K562 (cell line): ENCODE data around the gene BBS1. TPM values are rescaled to one million over a fixed set of nuclear protein-coding genes. Genes with fewer than 3 reads are reported as not detected.

ENCODE experiments used
- BRCA1 ChIP-seq, 2 experiments: fragments of 450-650 bp in 1 of 2; sonication (generic) in 1 of 2; formaldehyde crosslinking in 1 of 2; IDR thresholded peaks; 2 replicates each; pipeline versions ENCODE4 v1.5.0 to v1.6.1; 2017 to 2020; ENCODE audit warnings: mild to moderate bottlenecking in 1 of 2, missing genetic modification reagents in 1 of 2
- CBFB ChIP-seq: sonication (generic); formaldehyde crosslinking; IDR thresholded peaks from 2 replicates; pipeline ENCODE4 v1.4.0; 2020; ENCODE audit warnings: mild to moderate bottlenecking, missing genetic modification reagents
- EHMT2 ChIP-seq: fragments of 450-650 bp; IDR thresholded peaks from 2 replicates; pipeline ENCODE4 v1.6.1; 2018; ENCODE audit warnings: antibody characterized with exemption
- FOXJ2 ChIP-seq: fragments of 200-800 bp; sonication (Bioruptor generic); IDR thresholded peaks from 2 replicates; pipeline ENCODE4 v1.6.1; 2016; ENCODE audit warnings: missing genetic modification characterization, missing compliant biosample characterization
- FOXP1 ChIP-seq: sonication (generic); formaldehyde crosslinking; IDR thresholded peaks from 2 replicates; pipeline ENCODE4 v1.8.0; 2022; ENCODE audit warnings: mild to moderate bottlenecking, missing genetic modification reagents
- KLF6 ChIP-seq: fragments of 250-450 bp; sonication (Bioruptor Pico); IDR thresholded peaks from 2 replicates; pipeline ENCODE4 v1.4.0; 2020; ENCODE audit warnings: mild to moderate bottlenecking, moderate library complexity, borderline replicate concordance
- POLR2H ChIP-seq: IDR thresholded peaks from 2 replicates; pipeline ENCODE4 v1.6.1; 2016; ENCODE audit warnings: missing genetic modification characterization, low read depth, mild to moderate bottlenecking, control low read depth, missing compliant biosample characterization, moderate library complexity
- SP2 ChIP-seq: IDR thresholded peaks from 2 replicates; pipeline ENCODE4 v1.6.1; 2011; ENCODE audit warnings: mild to moderate bottlenecking, low read depth, low read length, moderate library complexity; ENCODE audit not compliant: poor library complexity, severe bottlenecking; ENCODE audit errors: extremely low read depth
- ZC3H4 ChIP-seq: sonication (generic); formaldehyde crosslinking; IDR thresholded peaks from 2 replicates; pipeline ENCODE4 v1.9.0; 2021; ENCODE audit warnings: missing genetic modification reagents, borderline replicate concordance
- ZKSCAN8 ChIP-seq: fragments of 200-800 bp; sonication (Bioruptor generic); IDR thresholded peaks from 2 replicates; pipeline ENCODE4 v1.6.1; 2016; ENCODE audit warnings: missing genetic modification characterization, missing compliant biosample characterization
- ZNF121 ChIP-seq: sonication (generic); formaldehyde crosslinking; conservative IDR thresholded peaks from 2 replicates; pipeline ENCODE4 v1.8.0; 2022; ENCODE audit warnings: missing genetic modification reagents
- polyA plus RNA-seq, 8 experiments: library from polyadenylated mRNA; depleted of rRNA in 4 of 8; stranded (reverse) in 5 of 8; unstranded in 3 of 8; fragments of >200 nt; fragmentation: Nextera tagmentation in 2 of 8; fragmentation: Illumina TruSeq in 1 of 8; extraction: Ambion mirVana in 2 of 8; extraction: Trizol in 1 of 8; gene quantifications; 2 replicates each; pipeline versions ENCODE4 v1.2.1 to v1.2.3, GENCODE V29; 2011 to 2014; ENCODE audit warnings: inconsistent platforms in 1 of 8, missing spikeins in 1 of 8
- total RNA-seq, 7 experiments: library from RNA; depleted of rRNA in 6 of 7; stranded (reverse); fragments of >200 nt in 6 of 7; fragmentation: Illumina TruSeq in 2 of 7; extraction: Trizol in 2 of 7; gene quantifications; 2 replicates each; pipeline versions ENCODE4 v1.2.1 to v1.2.3, GENCODE V29; 2011 to 2021; ENCODE audit warnings: low replicate concordance in 1 of 7
- TF ChIP-seq, protein P1 (sequence below): fragments of 250-450 bp; sonication (Bioruptor Pico); IDR thresholded peaks from 2 replicates; pipeline ENCODE4 v1.4.0; 2020; ENCODE audit warnings: mild to moderate bottlenecking
- TF ChIP-seq, protein P2 (sequence below): fragments of 450-650 bp; formaldehyde crosslinking; IDR thresholded peaks from 2 replicates; pipeline ENCODE4 v1.4.0; 2022; ENCODE audit warnings: missing genetic modification characterization
- TF ChIP-seq, protein P3 (sequence below): fragments of 200-800 bp; sonication (Bioruptor generic); IDR thresholded peaks from 2 replicates; pipeline ENCODE4 v1.6.1; 2016; ENCODE audit warnings: missing genetic modification characterization, missing compliant biosample characterization

BBS1 gene
- total and polyA plus RNA-seq, 9 of the 15 experiments (the other 6 are each of a cell fraction or from before 2014, with no cell fraction given), result 9.0 to 19.8 (median 12.1) TPM

DNA sequence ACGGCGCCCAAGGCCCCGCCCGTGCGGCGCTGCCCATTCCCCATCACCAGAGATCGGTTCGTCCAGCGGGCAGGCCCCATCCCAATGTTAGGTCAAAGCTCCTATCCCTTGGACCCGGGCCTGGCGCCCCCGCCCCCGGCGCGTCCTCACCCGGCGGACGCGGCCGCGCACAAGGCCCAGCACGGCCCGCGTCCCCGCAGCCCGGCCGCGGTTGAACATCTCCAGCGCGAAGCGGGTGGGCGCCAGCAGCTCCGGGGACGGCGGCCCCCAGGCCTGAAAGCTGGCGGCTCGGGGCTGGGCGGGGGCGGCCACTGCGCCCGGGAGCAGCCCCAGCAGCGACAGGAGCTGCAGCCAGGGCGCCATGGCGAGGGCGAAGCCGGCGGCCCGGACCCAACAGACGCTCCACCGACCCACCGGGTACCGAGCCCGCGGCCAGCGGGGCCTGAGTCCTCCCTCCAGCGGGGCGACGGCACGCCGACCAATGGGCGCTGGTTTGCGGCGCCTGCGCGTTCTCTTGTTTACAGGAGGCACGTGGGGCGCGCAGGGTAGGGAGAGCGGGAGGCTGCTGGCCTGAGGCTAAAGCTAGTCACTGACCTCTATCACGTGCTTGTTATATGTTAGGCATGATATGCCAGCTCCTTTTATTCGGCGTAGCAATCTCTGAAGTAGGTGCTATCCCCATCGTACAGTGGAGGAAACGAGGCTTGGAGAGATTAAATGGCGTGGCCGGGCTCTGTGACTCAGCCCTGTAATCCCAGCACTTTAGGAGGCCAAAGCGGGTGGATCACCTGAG is 57.9 kb downstream of the BBS1 start, which contains the start of gene CTSF (continued):
- TF ChIP-seq KLF6 (no peak), CBFB (CRISPR knock-in tag) (peak; percentile 53; the same call in 1 of the 2 replicates), POLR2H (tag) (no peak), ZC3H4 (CRISPR knock-in tag) (no peak), SP2 (no peak), EHMT2 (no peak), ZKSCAN8 (CRISPR knock-in tag) (no peak), FOXJ2 (tag) (peak; percentile 78), BRCA1 (IDR thresholded peaks at IDR 0.05) (no peak), BRCA1 (CRISPR knock-in tag; IDR thresholded peaks at IDR 0.05) (0 out of 2 replicates have a peak, but pooled peaks have one; percentile 51), FOXP1 (CRISPR knock-in tag) (peak; percentile 96), ZNF121 (no peak)
- TF ChIP-seq, protein P1, sequence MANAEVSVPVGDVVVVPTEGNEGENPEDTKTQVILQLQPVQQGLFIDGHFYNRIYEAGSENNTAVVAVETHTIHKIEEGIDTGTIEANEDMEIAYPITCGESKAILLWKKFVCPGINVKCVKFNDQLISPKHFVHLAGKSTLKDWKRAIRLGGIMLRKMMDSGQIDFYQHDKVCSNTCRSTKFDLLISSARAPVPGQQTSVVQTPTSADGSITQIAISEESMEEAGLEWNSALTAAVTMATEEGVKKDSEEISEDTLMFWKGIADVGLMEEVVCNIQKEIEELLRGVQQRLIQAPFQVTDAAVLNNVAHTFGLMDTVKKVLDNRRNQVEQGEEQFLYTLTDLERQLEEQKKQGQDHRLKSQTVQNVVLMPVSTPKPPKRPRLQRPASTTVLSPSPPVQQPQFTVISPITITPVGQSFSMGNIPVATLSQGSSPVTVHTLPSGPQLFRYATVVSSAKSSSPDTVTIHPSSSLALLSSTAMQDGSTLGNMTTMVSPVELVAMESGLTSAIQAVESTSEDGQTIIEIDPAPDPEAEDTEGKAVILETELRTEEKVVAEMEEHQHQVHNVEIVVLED (CRISPR knock-in tag), result peak; percentile 39; the same call in 1 of the 2 replicates
- TF ChIP-seq, protein P2, sequence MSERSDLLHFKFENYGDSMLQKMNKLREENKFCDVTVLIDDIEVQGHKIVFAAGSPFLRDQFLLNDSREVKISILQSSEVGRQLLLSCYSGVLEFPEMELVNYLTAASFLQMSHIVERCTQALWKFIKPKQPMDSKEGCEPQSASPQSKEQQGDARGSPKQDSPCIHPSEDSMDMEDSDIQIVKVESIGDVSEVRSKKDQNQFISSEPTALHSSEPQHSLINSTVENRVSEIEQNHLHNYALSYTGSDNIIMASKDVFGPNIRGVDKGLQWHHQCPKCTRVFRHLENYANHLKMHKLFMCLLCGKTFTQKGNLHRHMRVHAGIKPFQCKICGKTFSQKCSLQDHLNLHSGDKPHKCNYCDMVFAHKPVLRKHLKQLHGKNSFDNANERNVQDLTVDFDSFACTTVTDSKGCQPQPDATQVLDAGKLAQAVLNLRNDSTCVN (CRISPR knock-in tag), result no peak
- TF ChIP-seq, protein P3, sequence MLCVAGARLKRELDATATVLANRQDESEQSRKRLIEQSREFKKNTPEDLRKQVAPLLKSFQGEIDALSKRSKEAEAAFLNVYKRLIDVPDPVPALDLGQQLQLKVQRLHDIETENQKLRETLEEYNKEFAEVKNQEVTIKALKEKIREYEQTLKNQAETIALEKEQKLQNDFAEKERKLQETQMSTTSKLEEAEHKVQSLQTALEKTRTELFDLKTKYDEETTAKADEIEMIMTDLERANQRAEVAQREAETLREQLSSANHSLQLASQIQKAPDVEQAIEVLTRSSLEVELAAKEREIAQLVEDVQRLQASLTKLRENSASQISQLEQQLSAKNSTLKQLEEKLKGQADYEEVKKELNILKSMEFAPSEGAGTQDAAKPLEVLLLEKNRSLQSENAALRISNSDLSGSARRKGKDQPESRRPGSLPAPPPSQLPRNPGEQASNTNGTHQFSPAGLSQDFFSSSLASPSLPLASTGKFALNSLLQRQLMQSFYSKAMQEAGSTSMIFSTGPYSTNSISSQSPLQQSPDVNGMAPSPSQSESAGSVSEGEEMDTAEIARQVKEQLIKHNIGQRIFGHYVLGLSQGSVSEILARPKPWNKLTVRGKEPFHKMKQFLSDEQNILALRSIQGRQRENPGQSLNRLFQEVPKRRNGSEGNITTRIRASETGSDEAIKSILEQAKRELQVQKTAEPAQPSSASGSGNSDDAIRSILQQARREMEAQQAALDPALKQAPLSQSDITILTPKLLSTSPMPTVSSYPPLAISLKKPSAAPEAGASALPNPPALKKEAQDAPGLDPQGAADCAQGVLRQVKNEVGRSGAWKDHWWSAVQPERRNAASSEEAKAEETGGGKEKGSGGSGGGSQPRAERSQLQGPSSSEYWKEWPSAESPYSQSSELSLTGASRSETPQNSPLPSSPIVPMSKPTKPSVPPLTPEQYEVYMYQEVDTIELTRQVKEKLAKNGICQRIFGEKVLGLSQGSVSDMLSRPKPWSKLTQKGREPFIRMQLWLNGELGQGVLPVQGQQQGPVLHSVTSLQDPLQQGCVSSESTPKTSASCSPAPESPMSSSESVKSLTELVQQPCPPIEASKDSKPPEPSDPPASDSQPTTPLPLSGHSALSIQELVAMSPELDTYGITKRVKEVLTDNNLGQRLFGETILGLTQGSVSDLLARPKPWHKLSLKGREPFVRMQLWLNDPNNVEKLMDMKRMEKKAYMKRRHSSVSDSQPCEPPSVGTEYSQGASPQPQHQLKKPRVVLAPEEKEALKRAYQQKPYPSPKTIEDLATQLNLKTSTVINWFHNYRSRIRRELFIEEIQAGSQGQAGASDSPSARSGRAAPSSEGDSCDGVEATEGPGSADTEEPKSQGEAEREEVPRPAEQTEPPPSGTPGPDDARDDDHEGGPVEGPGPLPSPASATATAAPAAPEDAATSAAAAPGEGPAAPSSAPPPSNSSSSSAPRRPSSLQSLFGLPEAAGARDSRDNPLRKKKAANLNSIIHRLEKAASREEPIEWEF (CRISPR knock-in tag), result no peak
